GM12864 (cell line): Measurements from ENCODE around the gene CUEDC1.

Experiments used
- DNase-seq: peaks from one replicate; pipeline ENCODE4 v3.0.0-alpha.2; 2011; ENCODE audit warnings: low read depth
- H3K4me3 ChIP-seq: 2 replicates; pipeline ENCODE4 v1.5.1; 2011; ENCODE audit warnings: mild to moderate bottlenecking, low read depth, low read length, control low read depth
- TF ChIP-seq, protein P1 (sequence below): IDR thresholded peaks from 2 replicates; pipeline ENCODE4 v1.5.1; 2011; ENCODE audit warnings: low read depth, mild to moderate bottlenecking, moderate library complexity, low read length, control low read depth, inconsistent platforms; ENCODE audit errors: missing control alignments

Gene CUEDC1

DNA sequence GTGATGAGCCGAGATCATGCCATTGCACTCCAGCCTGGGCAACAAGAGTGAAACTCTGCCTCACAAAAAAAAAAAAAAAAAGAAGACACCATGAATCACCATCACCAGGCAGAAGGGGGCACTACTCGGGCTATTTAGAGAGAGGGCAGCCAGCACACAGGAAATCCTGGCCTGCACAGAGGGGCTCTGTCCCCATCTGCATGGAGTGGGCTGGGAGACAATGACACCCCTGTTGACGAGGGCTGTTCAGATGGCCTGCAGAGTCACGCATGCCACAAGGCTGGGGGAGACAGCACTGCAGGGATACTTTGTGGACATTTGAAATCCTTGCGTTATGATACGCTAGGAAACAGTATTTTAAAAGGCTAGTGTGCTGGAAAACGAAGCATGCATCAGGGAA is 48.3 kb downstream of the CUEDC1 start:
- no peak overlapping the region for H3K4me3 ChIP-seq
- no peak for DNase-seq
- TF ChIP-seq, protein P1, sequence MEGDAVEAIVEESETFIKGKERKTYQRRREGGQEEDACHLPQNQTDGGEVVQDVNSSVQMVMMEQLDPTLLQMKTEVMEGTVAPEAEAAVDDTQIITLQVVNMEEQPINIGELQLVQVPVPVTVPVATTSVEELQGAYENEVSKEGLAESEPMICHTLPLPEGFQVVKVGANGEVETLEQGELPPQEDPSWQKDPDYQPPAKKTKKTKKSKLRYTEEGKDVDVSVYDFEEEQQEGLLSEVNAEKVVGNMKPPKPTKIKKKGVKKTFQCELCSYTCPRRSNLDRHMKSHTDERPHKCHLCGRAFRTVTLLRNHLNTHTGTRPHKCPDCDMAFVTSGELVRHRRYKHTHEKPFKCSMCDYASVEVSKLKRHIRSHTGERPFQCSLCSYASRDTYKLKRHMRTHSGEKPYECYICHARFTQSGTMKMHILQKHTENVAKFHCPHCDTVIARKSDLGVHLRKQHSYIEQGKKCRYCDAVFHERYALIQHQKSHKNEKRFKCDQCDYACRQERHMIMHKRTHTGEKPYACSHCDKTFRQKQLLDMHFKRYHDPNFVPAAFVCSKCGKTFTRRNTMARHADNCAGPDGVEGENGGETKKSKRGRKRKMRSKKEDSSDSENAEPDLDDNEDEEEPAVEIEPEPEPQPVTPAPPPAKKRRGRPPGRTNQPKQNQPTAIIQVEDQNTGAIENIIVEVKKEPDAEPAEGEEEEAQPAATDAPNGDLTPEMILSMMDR: peak; percentile 9

DNA sequence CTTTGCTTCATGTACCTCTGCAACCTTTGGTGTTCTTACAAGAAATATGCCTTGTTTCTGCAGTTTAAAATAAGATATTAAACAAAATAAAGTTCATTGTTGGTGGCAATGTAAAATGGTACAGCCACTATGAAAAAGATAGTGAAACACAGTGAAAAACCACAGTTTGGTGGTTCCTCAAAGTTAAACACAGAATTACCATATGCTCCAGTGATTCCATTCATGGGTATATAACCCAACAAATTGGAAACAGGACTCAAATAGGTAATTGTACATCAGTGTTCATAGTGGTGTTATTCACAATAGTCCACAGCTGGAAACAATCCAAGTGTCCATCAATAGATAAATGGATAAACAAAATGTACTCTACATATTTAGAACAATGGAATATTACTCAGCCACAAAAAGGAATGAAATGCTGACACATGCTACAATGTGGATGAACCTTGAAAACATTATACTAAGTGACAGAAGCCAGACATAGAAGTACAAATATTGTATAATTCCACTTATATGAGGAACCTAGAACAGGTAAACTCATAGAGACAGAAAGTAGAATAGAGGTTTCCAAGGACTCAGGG is 49.2 kb downstream of the CUEDC1 start:
- no peak overlapping the region for H3K4me3 ChIP-seq
- no peak for DNase-seq
- TF ChIP-seq, protein P1: no peak

DNA sequence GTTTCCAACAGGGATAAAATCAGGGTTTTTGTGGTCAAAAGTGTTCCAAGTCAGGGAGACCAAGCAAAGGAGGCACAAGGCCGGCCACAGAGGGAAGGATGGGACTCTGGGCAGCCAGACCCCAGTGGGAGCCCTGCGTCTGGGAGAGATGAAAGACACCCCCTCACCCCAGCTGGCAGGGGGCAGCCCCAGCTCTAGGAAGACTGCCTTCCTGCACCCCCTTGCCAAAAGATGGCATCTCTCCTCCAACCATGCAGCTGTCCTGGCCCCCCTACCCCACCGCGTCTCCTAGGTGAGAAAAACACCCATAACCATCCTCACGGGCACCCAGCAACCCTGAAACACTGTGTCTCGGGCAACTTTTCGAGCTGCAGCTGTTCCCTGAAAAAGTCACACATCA is 51.3 kb downstream of the CUEDC1 start:
- H3K4me3 ChIP-seq: no peak overlapping the region
- TF ChIP-seq, protein P1: no peak
- no peak for DNase-seq

DNA sequence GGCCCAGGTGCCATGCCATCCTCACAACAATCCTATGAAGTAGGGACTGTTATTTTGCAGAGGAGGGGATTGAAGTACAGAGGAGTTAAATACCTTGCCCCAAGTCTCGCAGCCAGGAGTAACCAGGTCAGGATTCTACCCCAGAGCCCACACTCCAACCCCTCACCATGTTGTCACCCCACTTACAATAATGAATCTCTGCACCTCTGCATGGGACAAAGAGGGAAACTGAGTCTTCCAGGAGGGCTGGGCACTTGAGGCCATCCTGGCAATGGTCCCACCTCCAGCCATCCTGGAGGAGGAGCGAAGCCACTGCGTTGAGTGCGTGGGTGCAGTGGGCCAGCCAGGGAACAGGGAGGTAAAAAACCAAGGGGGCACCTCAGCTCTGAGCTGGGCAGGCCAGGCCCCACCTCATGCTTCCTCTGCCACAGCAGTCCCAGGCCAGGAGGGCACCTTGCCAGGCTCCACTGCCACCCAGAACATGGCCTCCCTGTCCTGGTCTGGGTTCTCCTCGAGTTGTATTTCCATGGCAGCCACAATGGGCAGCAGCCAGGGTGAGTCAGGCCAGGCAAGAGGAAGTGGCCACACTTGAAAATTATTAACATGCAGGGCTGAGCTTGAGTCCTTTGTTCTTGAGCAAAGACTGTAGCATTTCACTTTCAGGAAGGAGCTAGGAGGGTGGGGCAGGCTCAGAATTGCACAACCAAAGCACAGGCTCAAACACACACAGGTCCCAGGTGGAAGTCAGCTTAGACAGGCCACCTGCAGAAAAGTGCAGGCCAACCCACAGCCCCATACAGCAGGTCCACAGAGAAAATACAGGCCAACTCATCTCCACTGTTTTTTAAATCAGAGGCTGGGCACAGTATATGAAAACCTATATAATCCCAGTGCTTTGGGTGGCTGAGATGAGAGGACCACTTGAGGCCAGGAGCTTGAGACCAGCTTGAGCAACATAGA is 52.1 kb downstream of the CUEDC1 start:
- TF ChIP-seq, protein P1: no peak
- peak overlapping the region; percentile 4 for H3K4me3 ChIP-seq
- peak; percentile 82 for DNase-seq

DNA sequence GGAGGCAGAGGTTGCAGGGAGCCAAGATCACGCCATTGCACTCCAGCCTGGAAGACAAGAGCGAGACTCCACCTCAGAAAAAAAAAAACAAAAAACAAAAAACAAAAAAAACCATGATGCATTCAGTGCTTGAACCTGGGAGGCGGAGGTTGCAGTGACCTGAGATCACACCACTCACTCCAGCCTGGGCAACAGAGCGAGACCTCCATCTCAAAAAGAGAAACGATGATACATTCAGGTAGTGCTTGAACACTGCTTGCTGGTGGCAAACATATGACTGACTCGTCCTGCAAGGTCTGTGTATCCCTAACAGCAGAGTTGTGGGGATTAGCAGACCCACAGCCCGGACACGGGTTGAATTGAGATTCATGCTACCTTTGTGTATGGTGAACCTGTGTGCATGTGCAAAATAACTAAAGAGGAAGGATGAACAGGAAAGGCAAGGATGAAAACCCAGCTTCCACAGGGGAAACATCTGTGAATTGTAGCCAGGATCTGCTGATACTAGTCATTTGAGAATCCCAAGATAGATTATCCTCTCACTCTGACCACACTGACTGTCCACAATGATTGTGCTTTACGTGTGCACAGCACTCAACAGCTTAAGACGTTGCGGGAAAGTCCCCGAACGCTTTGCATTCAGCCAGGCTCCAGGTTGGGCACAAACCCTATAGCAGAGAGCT is 53.0 kb downstream of the CUEDC1 start:
- DNase-seq: peak; percentile 77
- TF ChIP-seq, protein P1: no peak
- H3K4me3 ChIP-seq: no peak overlapping the region

DNA sequence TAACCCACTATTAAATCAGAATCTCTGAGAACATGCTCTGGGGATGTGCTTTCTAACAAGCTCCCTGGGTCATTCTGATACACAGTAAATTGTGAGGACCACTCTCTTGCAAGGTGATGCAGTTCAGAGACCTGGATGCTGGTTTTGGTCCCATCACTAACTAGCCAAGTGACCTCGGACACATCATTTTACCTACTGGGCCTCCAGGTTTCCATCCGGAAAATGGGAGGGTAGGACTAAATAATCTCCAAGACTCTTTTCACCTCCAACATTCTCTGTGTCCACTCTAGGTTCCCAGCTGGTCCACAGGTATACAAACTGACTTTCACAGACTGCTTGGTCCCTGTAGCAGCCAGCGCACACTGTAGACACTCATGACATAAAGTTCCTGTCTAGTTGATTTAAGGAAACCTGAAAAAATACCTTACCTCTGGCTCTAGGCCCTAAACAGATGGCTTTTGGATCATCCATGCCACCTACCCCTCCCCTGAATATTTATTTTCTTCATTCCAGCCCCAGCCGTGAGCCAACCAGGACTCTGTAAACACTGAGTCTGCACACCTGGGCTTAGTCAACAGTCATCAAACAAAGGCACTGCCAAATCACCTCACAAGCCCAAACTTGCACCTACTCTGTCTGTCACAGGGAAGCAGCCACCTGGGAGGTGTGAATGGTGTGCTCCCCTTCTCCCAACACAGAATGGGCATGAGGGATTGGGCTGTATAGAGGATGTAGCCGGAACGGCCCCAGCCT is 54.0 kb downstream of the CUEDC1 start:
- DNase-seq: no peak
- no peak overlapping the region for H3K4me3 ChIP-seq
- TF ChIP-seq, protein P1: no peak
